Central memory CD4-positive, alpha-beta T cell (primary cell): ENCODE data around the gene VPS8.
A peak's percentile ranks its signal among the peaks of the same experiment; 100 is the strongest.

Source experiments
- DNase-seq: peaks from one replicate; pipeline ENCODE4 v3.0.0; 2022

The VPS8 gene

GRCh38 chr3:184812662-184813042, 686 bp downstream of the VPS8 start:
- no peak for DNase-seq

GRCh38 chr3:184813357-184813756, 1.4 kb downstream of the VPS8 start:
- DNase-seq: no peak

- no peak for DNase-seq
Observed at GRCh38 chr3:184814214-184814613, 2.2 kb downstream of the VPS8 start.

GRCh38 chr3:184815046-184815930, 3.3 kb downstream of the VPS8 start:
- peak; percentile 16 for DNase-seq

- DNase-seq: no peak
Observed at GRCh38 chr3:184816614-184817013, 4.6 kb downstream of the VPS8 start.

GRCh38 chr3:184820525-184820924, 8.6 kb downstream of the VPS8 start:
- no peak for DNase-seq

GRCh38 chr3:184821034-184821433, 9.1 kb downstream of the VPS8 start:
- DNase-seq: no peak

GRCh38 chr3:184822081-184822480, 10.1 kb downstream of the VPS8 start:
- no peak for DNase-seq

- no peak for DNase-seq
Observed at GRCh38 chr3:184822654-184823053, 10.7 kb downstream of the VPS8 start.

GRCh38 chr3:184823990-184824389, 12.0 kb downstream of the VPS8 start:
- no peak for DNase-seq

- no peak for DNase-seq
Observed at GRCh38 chr3:184825121-184825820, 13.3 kb downstream of the VPS8 start.

- no peak for DNase-seq
Observed at GRCh38 chr3:184827572-184827971, 15.6 kb downstream of the VPS8 start.

GRCh38 chr3:184832044-184832443, 20.1 kb downstream of the VPS8 start:
- no peak for DNase-seq

- DNase-seq: no peak
Observed at GRCh38 chr3:184832903-184833302, 20.9 kb downstream of the VPS8 start.

GRCh38 chr3:184836090-184836822, 24.3 kb downstream of the VPS8 start:
- no peak for DNase-seq

GRCh38 chr3:184842433-184842832, 30.5 kb downstream of the VPS8 start:
- DNase-seq: no peak

GRCh38 chr3:184845819-184846218, 33.9 kb downstream of the VPS8 start:
- DNase-seq: no peak

- no peak for DNase-seq
Observed at GRCh38 chr3:184846496-184846895, 34.5 kb downstream of the VPS8 start.

GRCh38 chr3:184848934-184849333, 37.0 kb downstream of the VPS8 start:
- DNase-seq: no peak

GRCh38 chr3:184850201-184850600, 38.2 kb downstream of the VPS8 start:
- no peak for DNase-seq

- DNase-seq: no peak
Observed at GRCh38 chr3:184857099-184857498, 45.1 kb downstream of the VPS8 start.

- no peak for DNase-seq
Observed at GRCh38 chr3:184864000-184864399, 52.0 kb downstream of the VPS8 start.

GRCh38 chr3:184868477-184868876, 56.5 kb downstream of the VPS8 start:
- DNase-seq: no peak

GRCh38 chr3:184872200-184872599, 60.2 kb downstream of the VPS8 start:
- DNase-seq: no peak
